Measurements from ENCODE around the gene MUTYH.
"Not testable (repeated sequence)": the region's sequence is repeated elsewhere in the genome, so short reads cannot be mapped to it uniquely, and the experiment has no call there.

MUTYH gene

GRCh38 chr1:45339789-45340558 lies at the start of gene MUTYH, which contains the start of gene TOE1:
Gene MUTYH (minus strand): TSS chr1:45340440. CDS start chr1:45334505, 5,935 bp downstream.
Gene TOE1 (plus strand): TSS chr1:45340170. CDS start chr1:45340253, 83 bp downstream.
- peak; percentile 87 for DNase-seq

GRCh38 chr1:45386219-45386618 lies 46.0 kb upstream of the MUTYH start:
- no peak for DNase-seq

- no peak for DNase-seq
These were observed 45.1 kb upstream of the MUTYH start for GRCh38 chr1:45385302-45385701.

- not testable (repeated sequence) for DNase-seq
These were observed 44.0 kb upstream of the MUTYH start for GRCh38 chr1:45384213-45384612.

GRCh38 chr1:45383191-45383590 lies 43.0 kb upstream of the MUTYH start:
- no peak for DNase-seq

GRCh38 chr1:45381243-45381642 lies 41.0 kb upstream of the MUTYH start:
- no peak for DNase-seq

GRCh38 chr1:45380730-45381129 lies 40.5 kb upstream of the MUTYH start:
- DNase-seq = no peak

- no peak for DNase-seq
These were observed 39.9 kb upstream of the MUTYH start for GRCh38 chr1:45380125-45380524.

- DNase-seq = no peak
These were observed 39.3 kb upstream of the MUTYH start for GRCh38 chr1:45379524-45379923.

- no peak for DNase-seq
These were observed 37.9 kb upstream of the MUTYH start for GRCh38 chr1:45378184-45378583.

GRCh38 chr1:45375104-45376090 lies 35.2 kb upstream of the MUTYH start:
- DNase-seq = no peak

GRCh38 chr1:45373573-45373972 lies 33.3 kb upstream of the MUTYH start:
- DNase-seq = no peak

GRCh38 chr1:45370575-45370974 lies 30.3 kb upstream of the MUTYH start:
- no peak for DNase-seq

- no peak for DNase-seq
These were observed 24.8 kb upstream of the MUTYH start for GRCh38 chr1:45365051-45365450.

GRCh38 chr1:45364294-45364693 lies 24.1 kb upstream of the MUTYH start:
- DNase-seq = no peak

GRCh38 chr1:45360981-45361380 lies 20.7 kb upstream of the MUTYH start:
- DNase-seq = not testable (repeated sequence)

- peak; percentile 55 for DNase-seq
These were observed 19.8 kb upstream of the MUTYH start for GRCh38 chr1:45359882-45360513.

GRCh38 chr1:45356186-45356585 lies 15.9 kb upstream of the MUTYH start:
- no peak for DNase-seq

GRCh38 chr1:45355683-45356082 lies 15.4 kb upstream of the MUTYH start:
- no peak for DNase-seq

GRCh38 chr1:45354838-45355237 lies 14.6 kb upstream of the MUTYH start:
- no peak for DNase-seq

- DNase-seq = no peak
These were observed 13.4 kb upstream of the MUTYH start for GRCh38 chr1:45353685-45354084.

- no peak for DNase-seq
These were observed 11.3 kb upstream of the MUTYH start for GRCh38 chr1:45351508-45351907.
